Panc1 (cell line): ENCODE results near the gene RAI1. TPM values are rescaled to one million over a fixed set of nuclear protein-coding genes. Genes with fewer than 3 reads are reported as not detected.

Experiments
- ATAC-seq: fragments of 200-7000 bp; cut with Tn5 transposase; 2 replicates; pipeline ENCODE4 v1.9.1; 2020; ENCODE audit warnings: mild to moderate bottlenecking, moderate library complexity
- BruUV-seq: library from RNA; stranded (reverse); fragments of 400-500 nt; replicated peaks from 2 replicates; lab custom pipeline; 2021; lab: Mats Ljungman, UMichigan
- CTCF ChIA-PET: fragments of 300-600 bp; sonication (Branson Sonifier 250); formaldehyde crosslinking; loops from one replicate; lab custom pipeline; 2022; ENCODE audit warnings: antibody characterized with exemption; lab: Charles Lee
- POLR2A ChIA-PET: fragments of 300-600 bp; sonication (Branson Sonifier 250); formaldehyde crosslinking; loops from one replicate; lab custom pipeline; 2022; ENCODE audit warnings: antibody characterized with exemption; lab: Charles Lee
- DNase-seq: peaks from one replicate; pipeline ENCODE4 v3.0.0-alpha.2; 2010; ENCODE audit warnings: low read depth, low spot score
- H3K27ac ChIP-seq: 2 replicates; pipeline ENCODE4 v1.5.1; 2011; ENCODE audit warnings: mild to moderate bottlenecking, low read length, inconsistent platforms
- H3K27me3 ChIP-seq: fragments of 200-500 bp; sonication (Bioruptor generic); 2 replicates; pipeline ENCODE4 v1.6.0; 2014; ENCODE audit warnings: low read length, inconsistent platforms; ENCODE audit not compliant: control insufficient read depth, insufficient read depth
- H3K36me3 ChIP-seq: fragments of 200-500 bp; sonication (Bioruptor generic); 2 replicates; pipeline ENCODE4 v1.5.1; 2014; ENCODE audit warnings: inconsistent platforms, mild to moderate bottlenecking, low read length, moderate library complexity; ENCODE audit not compliant: control insufficient read depth, insufficient read depth
- H3K4me1 ChIP-seq: 2 replicates; pipeline ENCODE4 v1.5.1; 2011; ENCODE audit warnings: inconsistent platforms, mild to moderate bottlenecking, low read length, moderate library complexity; ENCODE audit not compliant: control insufficient read depth, insufficient read depth
- H3K4me3 ChIP-seq, 2 experiments: 2 replicates each; pipeline ENCODE4 v1.5.1; 2011 to 2012; ENCODE audit warnings: low read depth in 2 of 2, low read length in 2 of 2, mild to moderate bottlenecking in 2 of 2, inconsistent platforms in 1 of 2, moderate library complexity in 1 of 2
- H3K9me3 ChIP-seq: fragments of 200-500 bp; sonication (Bioruptor generic); 2 replicates; pipeline ENCODE4 v1.5.1; 2014; ENCODE audit warnings: low read depth, mild to moderate bottlenecking, inconsistent platforms, low read length, moderate library complexity; ENCODE audit not compliant: control insufficient read depth, insufficient read depth
- POLR2AphosphoS5 ChIP-seq: IDR thresholded peaks from 2 replicates; pipeline ENCODE4 v1.6.1; 2012; ENCODE audit warnings: mild to moderate bottlenecking, low read depth, low read length, moderate library complexity
- SIN3A ChIP-seq: IDR thresholded peaks from 2 replicates; pipeline ENCODE4 v1.6.1; 2012; ENCODE audit warnings: low read depth, mild to moderate bottlenecking, low read length, moderate library complexity, borderline replicate concordance; ENCODE audit not compliant: insufficient read depth
- TCF7L2 ChIP-seq: IDR thresholded peaks from 2 replicates; pipeline ENCODE4 v1.6.1; 2011; ENCODE audit warnings: mild to moderate bottlenecking, low read depth, low read length, inconsistent platforms
- in situ Hi-C: cut with HindIII; loops from 2 replicates; pipeline ENCODE4 v1.10.0; 2016; ENCODE audit warnings: low sequenced_read_pairs, low pct_unique_long_range_greater_than_20kb
- intact Hi-C: fragments of 100-400 bp; cut with micrococcal nuclease; formaldehyde crosslinking; loops from one replicate; pipeline ENCODE4 v1.10.0; 2022; ENCODE audit not compliant: unreplicated experiment
- total RNA-seq: library from RNA; stranded (reverse); gene quantifications from one replicate; pipeline ENCODE4 v1.2.1, GENCODE V29; 2021; ENCODE audit not compliant: unreplicated experiment
- TF ChIP-seq, protein P1 (sequence below): fragments of 450-650 bp; IDR thresholded peaks from 2 replicates; pipeline ENCODE4 v1.5.1; 2017; ENCODE audit warnings: mild to moderate bottlenecking
- TF ChIP-seq, protein P2 (sequence below), 2 experiments: IDR thresholded peaks; 2 replicates each; pipeline ENCODE4 v1.6.1; 2011 to 2012; ENCODE audit warnings: low read depth in 2 of 2, control low read depth in 1 of 2, low read length in 1 of 2, mild to moderate bottlenecking in 1 of 2, moderate library complexity in 1 of 2; ENCODE audit not compliant: insufficient read depth in 1 of 2

The RAI1 gene
- total RNA-seq, 1 experiment from 2014 or later, result 51.0 TPM

DNA sequence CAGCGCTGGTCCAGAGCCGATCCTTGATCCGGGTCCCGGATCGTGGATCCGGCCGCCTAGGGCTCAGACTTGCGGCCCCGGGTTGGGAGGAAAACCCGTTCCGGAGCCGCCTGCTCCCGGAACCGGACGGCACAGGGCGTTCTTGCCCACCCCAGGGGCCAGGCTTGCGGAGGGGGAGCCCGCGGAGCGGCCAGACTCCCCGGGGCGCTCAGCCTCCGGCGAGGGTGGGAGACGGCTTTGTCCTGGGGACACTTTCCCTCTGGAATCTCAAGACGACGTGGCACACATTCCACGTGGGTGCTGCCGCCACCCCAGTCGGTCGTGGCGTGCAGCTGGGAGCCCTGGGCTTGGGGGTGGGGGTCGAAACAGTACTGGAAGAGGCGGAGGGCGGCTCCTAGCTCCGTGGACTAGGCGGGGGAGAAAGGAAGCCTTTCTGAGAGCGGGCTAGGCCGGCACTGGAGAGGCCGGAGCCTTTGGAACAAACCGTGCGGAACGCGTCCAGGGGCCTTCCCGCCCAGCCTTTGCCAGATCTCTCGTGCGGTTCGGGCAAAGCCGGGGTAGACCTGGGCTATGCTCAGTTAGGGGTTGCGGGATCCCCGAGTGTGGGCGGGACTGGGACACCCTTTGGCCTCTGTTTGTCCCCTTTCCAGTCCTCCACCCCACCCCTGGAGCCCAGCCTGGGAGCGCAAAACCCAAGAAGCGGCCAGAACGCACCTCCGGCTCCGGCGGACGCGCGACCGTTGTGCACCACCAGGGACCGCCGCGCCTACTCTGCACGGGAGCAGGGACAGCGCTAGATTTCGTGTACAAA is 129.0 kb downstream of the RAI1 start:
- peaks cover 66% of the 10 kb centered on the region for H3K4me1 ChIP-seq
- H3K4me3 ChIP-seq, result peak overlapping the region in 1 of 2 experiments; percentile 7; a peak in 1 of 4 replicates
- in situ Hi-C loops, result no loop called here
- intact Hi-C loops, result loop anchor here (5.0 kb wide), 1 partner anchor 47 kb away; no protein-coding TSS in a partner anchor
- peak; percentile 50 for ATAC-seq
- DNase-seq, result no peak
- TF ChIP-seq, protein P1, sequence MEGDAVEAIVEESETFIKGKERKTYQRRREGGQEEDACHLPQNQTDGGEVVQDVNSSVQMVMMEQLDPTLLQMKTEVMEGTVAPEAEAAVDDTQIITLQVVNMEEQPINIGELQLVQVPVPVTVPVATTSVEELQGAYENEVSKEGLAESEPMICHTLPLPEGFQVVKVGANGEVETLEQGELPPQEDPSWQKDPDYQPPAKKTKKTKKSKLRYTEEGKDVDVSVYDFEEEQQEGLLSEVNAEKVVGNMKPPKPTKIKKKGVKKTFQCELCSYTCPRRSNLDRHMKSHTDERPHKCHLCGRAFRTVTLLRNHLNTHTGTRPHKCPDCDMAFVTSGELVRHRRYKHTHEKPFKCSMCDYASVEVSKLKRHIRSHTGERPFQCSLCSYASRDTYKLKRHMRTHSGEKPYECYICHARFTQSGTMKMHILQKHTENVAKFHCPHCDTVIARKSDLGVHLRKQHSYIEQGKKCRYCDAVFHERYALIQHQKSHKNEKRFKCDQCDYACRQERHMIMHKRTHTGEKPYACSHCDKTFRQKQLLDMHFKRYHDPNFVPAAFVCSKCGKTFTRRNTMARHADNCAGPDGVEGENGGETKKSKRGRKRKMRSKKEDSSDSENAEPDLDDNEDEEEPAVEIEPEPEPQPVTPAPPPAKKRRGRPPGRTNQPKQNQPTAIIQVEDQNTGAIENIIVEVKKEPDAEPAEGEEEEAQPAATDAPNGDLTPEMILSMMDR, result no peak; the same call in 1 of the 2 replicates
- peak; percentile 66 for TF ChIP-seq POLR2AphosphoS5
- no peak for TF ChIP-seq TCF7L2
- peak overlapping the region; percentile 73 for H3K27ac ChIP-seq
- H3K9me3 ChIP-seq, result no peaks in the 10 kb centered on the region
- no peaks in the 10 kb centered on the region; the same call in none of the 2 replicates for H3K36me3 ChIP-seq
- no peaks in the 10 kb centered on the region for H3K27me3 ChIP-seq
- BruUV-seq, result TSS peak; percentile 45
- ChIA-PET POLR2A (no interaction called here), CTCF (interaction anchor here (0.7 to 1.2 kb wide), 3 partner anchors 30 to 109 kb away, joined by 3 to 8 read pairs (median 4); no protein-coding TSS in a partner anchor)

DNA sequence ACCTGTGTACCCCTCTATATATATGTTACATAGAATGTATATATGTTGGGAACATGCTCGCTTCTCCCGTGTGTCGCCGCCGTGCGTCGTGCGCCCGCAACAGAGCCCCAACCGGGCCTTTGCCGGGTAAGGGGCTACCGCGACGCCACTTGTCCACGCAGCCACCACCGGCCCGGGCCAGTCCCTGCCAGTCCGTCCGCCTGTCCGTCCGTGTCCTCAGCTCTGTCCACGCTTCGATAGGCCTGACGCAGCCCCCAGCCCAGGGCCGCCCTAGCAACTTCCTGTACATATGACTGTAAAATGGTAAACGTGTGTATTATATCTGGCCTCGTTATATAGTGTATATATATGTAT is 129.6 kb downstream of the RAI1 start:
- ChIA-PET CTCF (interaction anchor here (0.7 to 1.2 kb wide), 2 partner anchors 30 to 108 kb away, joined by 4 to 8 read pairs; no protein-coding TSS in a partner anchor), POLR2A (interaction anchor here (0.6 kb wide), 1 partner anchor 221 kb away, joined by 6 read pairs; no protein-coding TSS in a partner anchor)
- H3K4me1 ChIP-seq, result peaks cover 71% of the 10 kb centered on the region
- no peak overlapping the region for H3K4me3 ChIP-seq
- no TSS peak for BruUV-seq
- TF ChIP-seq POLR2AphosphoS5, result no peak
- TF ChIP-seq TCF7L2, result no peak
- TF ChIP-seq SIN3A, result no peak
- TF ChIP-seq, protein P1, result no peak
- TF ChIP-seq, protein P2, sequence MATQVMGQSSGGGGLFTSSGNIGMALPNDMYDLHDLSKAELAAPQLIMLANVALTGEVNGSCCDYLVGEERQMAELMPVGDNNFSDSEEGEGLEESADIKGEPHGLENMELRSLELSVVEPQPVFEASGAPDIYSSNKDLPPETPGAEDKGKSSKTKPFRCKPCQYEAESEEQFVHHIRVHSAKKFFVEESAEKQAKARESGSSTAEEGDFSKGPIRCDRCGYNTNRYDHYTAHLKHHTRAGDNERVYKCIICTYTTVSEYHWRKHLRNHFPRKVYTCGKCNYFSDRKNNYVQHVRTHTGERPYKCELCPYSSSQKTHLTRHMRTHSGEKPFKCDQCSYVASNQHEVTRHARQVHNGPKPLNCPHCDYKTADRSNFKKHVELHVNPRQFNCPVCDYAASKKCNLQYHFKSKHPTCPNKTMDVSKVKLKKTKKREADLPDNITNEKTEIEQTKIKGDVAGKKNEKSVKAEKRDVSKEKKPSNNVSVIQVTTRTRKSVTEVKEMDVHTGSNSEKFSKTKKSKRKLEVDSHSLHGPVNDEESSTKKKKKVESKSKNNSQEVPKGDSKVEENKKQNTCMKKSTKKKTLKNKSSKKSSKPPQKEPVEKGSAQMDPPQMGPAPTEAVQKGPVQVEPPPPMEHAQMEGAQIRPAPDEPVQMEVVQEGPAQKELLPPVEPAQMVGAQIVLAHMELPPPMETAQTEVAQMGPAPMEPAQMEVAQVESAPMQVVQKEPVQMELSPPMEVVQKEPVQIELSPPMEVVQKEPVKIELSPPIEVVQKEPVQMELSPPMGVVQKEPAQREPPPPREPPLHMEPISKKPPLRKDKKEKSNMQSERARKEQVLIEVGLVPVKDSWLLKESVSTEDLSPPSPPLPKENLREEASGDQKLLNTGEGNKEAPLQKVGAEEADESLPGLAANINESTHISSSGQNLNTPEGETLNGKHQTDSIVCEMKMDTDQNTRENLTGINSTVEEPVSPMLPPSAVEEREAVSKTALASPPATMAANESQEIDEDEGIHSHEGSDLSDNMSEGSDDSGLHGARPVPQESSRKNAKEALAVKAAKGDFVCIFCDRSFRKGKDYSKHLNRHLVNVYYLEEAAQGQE (IDR thresholded peaks at IDR 0.05; ENCODE audit: insufficient read depth in 1 of 2, low read depth in 2 of 2, low read length in 1 of 2), result no peak
- no peaks in the 10 kb centered on the region for H3K27me3 ChIP-seq
- H3K9me3 ChIP-seq, result no peaks in the 10 kb centered on the region
- ATAC-seq (no peak), DNase-seq (no peak)
- H3K36me3 ChIP-seq, result no peaks in the 10 kb centered on the region; the same call in none of the 2 replicates
- in situ Hi-C loops (no loop called here), intact Hi-C loops (loop anchor here (5.0 kb wide), 1 partner anchor 46 kb away; no protein-coding TSS in a partner anchor)
- H3K27ac ChIP-seq, result peak overlapping the region; percentile 73
